Kidney tubule cell (primary cell): ENCODE results near the gene MAPK8IP1.

Source experiments
- DNase-seq: peaks from one replicate; pipeline ENCODE4 v3.0.0-alpha.2; 2018; ENCODE audit warnings: low spot score

The MAPK8IP1 gene

GRCh38 chr11:45945397-45945999 lies 60.0 kb downstream of the MAPK8IP1 start:
- DNase-seq: no peak

DNA sequence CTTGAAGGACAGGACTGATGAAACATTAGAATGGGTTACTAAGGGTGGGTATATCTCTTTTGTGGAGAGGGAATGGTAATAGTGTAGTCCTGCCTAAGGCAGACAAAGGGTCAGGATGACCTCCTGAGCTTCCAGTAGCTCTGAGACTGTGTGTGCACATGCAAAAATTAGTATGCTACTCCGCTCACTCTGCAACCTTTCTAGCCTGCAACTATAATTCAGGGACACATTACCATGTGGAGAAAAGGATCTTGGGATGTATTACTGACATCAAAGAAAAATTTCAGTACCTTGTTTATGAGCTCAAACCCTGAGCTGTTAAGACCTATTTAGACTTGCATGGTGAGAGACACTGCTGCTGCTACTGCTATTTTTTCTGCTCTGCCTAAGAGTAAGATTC lies 62.4 kb downstream of the MAPK8IP1 start:
- no peak for DNase-seq

- DNase-seq: peak; percentile 36
These were observed 62.9 kb downstream of the MAPK8IP1 start for GRCh38 chr11:45948356-45948755.

- no peak for DNase-seq
These were observed 64.5 kb downstream of the MAPK8IP1 start for GRCh38 chr11:45949992-45950407.
